Stomach (tissue), 9 donors: ENCODE measurements around the gene RNASEH2C. TPM values are rescaled to one million over a fixed set of nuclear protein-coding genes. Genes with fewer than 3 reads are reported as not detected.
"Not testable (repeated sequence)": the region's sequence is repeated elsewhere in the genome, so short reads cannot be mapped to it uniquely, and the experiment has no call there.

ENCODE experiments used
- DNase-seq, 2 donors: peaks; one replicate each; pipeline versions ENCODE4 v3.0.0 to v3.0.0-alpha.2; 2013 to 2019
- H3K27ac ChIP-seq, 5 donors: fragments of 200-600 bp in 4 of 5; sonication (generic) in 4 of 5; one replicate each; pipeline ENCODE4 v1.5.1; 2013 to 2019; ENCODE audit warnings: mild to moderate bottlenecking in 1 of 5, moderate library complexity in 1 of 5
- H3K27me3 ChIP-seq, 3 donors: fragments of 200-600 bp; sonication (generic); one replicate each; pipeline ENCODE4 v1.5.1; 2017 to 2019; ENCODE audit warnings: mixed run types in 1 of 3
- H3K36me3 ChIP-seq, 4 donors: fragments of 200-600 bp; sonication (generic); 1 replicate in 3 of 4; 2 replicates in 1 of 4; pipeline ENCODE4 v1.5.1; 2016 to 2019
- H3K4me1 ChIP-seq, 4 donors: fragments of 200-600 bp; sonication (generic); one replicate each; pipeline ENCODE4 v1.5.1; 2016 to 2019
- H3K4me3 ChIP-seq, 4 donors: fragments of 200-600 bp; sonication (generic) in 3 of 4; one replicate each; pipeline ENCODE4 v1.5.1; 2016 to 2019; ENCODE audit warnings: mild to moderate bottlenecking in 1 of 4
- H3K9me3 ChIP-seq, 4 donors: fragments of 200-600 bp; sonication (generic); one replicate each; pipeline ENCODE4 v1.5.1; 2016 to 2019
- EP300 ChIP-seq: sonication (generic); formaldehyde crosslinking; IDR thresholded peaks from one replicate; pipeline ENCODE4 v1.6.1; 2017; ENCODE audit warnings: antibody characterized with exemption
- POLR2A ChIP-seq, 4 donors: fragments of 450-650 bp; IDR thresholded peaks; one replicate each; pipeline ENCODE4 v1.6.1; 2016; ENCODE audit warnings: antibody characterized with exemption in 4 of 4, control low read depth in 2 of 4, mild to moderate bottlenecking in 1 of 4, moderate library complexity in 1 of 4
- POLR2AphosphoS5 ChIP-seq, 3 donors: sonication (generic); formaldehyde crosslinking; IDR thresholded peaks; one replicate each; pipeline ENCODE4 v1.6.1; 2016; ENCODE audit warnings: antibody characterized with exemption in 3 of 3
- WGBS, 5 donors: extraction: QIAGEN DNeasy Blood & Tissue Kit in 3 of 5; methylation state at CpG; one replicate each; pipeline versions ENCODE4 v1.1.5 to v1.1.7; 2013 to 2018; 5-methylcytosine and 5-hydroxymethylcytosine counted together
- intact Hi-C: fragments of 100-400 bp; cut with DNase I; formaldehyde crosslinking; loops from one replicate; pipeline ENCODE4 v1.15.1; 2023; ENCODE audit warnings: low total_unique reads
- polyA plus RNA-seq, 3 donors: library from polyadenylated mRNA; stranded (reverse); fragments of 200-250 nt; gene quantifications; one replicate each; pipeline ENCODE4 v1.2.3, GENCODE V29; 2013
- total RNA-seq, 5 donors: library from RNA; depleted of rRNA; stranded (reverse); fragments of >200 nt; gene quantifications; one replicate each; pipeline versions ENCODE4 v1.1.0 to v1.2.3, GENCODE V29; 2014 to 2016
- TF ChIP-seq, protein P1 (sequence below), 7 experiments: fragments of 450-650 bp in 4 of 7; fragments of 200-600 bp in 3 of 7; sonication (generic) in 3 of 7; IDR thresholded peaks; one replicate each; pipeline ENCODE4 v1.5.1; 2016 to 2019; ENCODE audit warnings: antibody characterized with exemption in 7 of 7, control low read depth in 2 of 7, mild to moderate bottlenecking in 1 of 7
- donor health status: healthy with polysubstance abuse.
- donor health status: Bipolar disorder and iron deficiency.
- donor health status: healthy.

RNASEH2C gene
- total and polyA plus RNA-seq, 8 donors: 14.1 to 171 (median 67.1) TPM

GRCh38 chr11:65696802-65697552 lies 23.6 kb downstream of the RNASEH2C start:
- H3K4me3 ChIP-seq: no peak overlapping the region
- no peaks in the 10 kb centered on the region for H3K9me3 ChIP-seq
- no peak for TF ChIP-seq POLR2A (IDR thresholded peaks at IDR 0.05)
- TF ChIP-seq POLR2AphosphoS5 (IDR thresholded peaks at IDR 0.05): no peak
- TF ChIP-seq EP300: no peak
- TF ChIP-seq, protein P1, sequence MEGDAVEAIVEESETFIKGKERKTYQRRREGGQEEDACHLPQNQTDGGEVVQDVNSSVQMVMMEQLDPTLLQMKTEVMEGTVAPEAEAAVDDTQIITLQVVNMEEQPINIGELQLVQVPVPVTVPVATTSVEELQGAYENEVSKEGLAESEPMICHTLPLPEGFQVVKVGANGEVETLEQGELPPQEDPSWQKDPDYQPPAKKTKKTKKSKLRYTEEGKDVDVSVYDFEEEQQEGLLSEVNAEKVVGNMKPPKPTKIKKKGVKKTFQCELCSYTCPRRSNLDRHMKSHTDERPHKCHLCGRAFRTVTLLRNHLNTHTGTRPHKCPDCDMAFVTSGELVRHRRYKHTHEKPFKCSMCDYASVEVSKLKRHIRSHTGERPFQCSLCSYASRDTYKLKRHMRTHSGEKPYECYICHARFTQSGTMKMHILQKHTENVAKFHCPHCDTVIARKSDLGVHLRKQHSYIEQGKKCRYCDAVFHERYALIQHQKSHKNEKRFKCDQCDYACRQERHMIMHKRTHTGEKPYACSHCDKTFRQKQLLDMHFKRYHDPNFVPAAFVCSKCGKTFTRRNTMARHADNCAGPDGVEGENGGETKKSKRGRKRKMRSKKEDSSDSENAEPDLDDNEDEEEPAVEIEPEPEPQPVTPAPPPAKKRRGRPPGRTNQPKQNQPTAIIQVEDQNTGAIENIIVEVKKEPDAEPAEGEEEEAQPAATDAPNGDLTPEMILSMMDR (IDR thresholded peaks at IDR 0.05): no peak
- DNase-seq: no peak
- peaks cover 7 to 39% (median 29%) of the 10 kb centered on the region in 4 donors for H3K4me1 ChIP-seq
- H3K27me3 ChIP-seq: no peaks in the 10 kb centered on the region
- intact Hi-C loops: no loop called here
- WGBS, 5 donors: 84 to 89% (median 88%) methylated on average over 3 to 5 of the region's 5 CpGs
- no peak overlapping the region for H3K27ac ChIP-seq
- no peaks in the 10 kb centered on the region for H3K36me3 ChIP-seq

GRCh38 chr11:65695459-65696241 lies 24.9 kb downstream of the RNASEH2C start:
- Histone ChIP-seq H3K36me3 (no peaks in the 10 kb centered on the region), H3K4me1 (peaks cover 7 to 39% (median 29%) of the 10 kb centered on the region in 4 donors), H3K4me3 (no peak overlapping the region), H3K27ac (peak overlapping the region; percentile 29 to 70 (median 60)), H3K9me3 (no peaks in the 10 kb centered on the region), H3K27me3 (no peaks in the 10 kb centered on the region)
- 31 to 55% (median 40%) methylated on average over 11 to 12 of the region's 12 CpGs for WGBS, 5 donors
- DNase-seq: peak; percentile 67 to 91
- TF ChIP-seq EP300: no peak
- peak; percentile 19 to 55 (median 20) for TF ChIP-seq POLR2AphosphoS5 (IDR thresholded peaks at IDR 0.05)
- intact Hi-C loops: no loop called here

DNA sequence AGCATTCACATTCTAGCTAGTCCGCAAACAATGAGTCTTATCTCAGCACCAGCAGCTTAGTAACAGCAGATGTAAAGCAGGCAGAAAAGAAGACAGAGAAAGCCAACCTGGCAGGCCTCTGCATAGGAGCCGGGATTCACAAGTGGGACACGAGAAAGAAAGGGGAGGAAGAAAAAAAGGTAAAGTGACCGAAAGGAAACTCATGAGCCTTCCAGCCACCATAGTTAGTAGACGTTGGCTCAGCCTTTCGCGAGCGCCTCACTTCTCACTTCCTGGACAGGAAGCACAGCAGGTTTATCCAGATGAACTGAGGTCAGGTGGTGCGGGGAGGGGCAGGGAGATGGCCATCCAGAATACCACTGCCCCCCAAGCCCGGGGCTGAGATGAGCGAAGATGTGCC lies 28.2 kb downstream of the RNASEH2C start:
- intact Hi-C loops: no loop called here
- no peaks in the 10 kb centered on the region for H3K27me3 ChIP-seq
- TF ChIP-seq, protein P1 (IDR thresholded peaks at IDR 0.05): no peak
- TF ChIP-seq POLR2A (IDR thresholded peaks at IDR 0.05) (no peak), POLR2AphosphoS5 (IDR thresholded peaks at IDR 0.05) (peak in 2 of 3 donors; percentile 44 to 60)
- H3K27ac ChIP-seq: peak overlapping the region; percentile 46 to 68 (median 57)
- H3K4me1 ChIP-seq: peaks cover 7 to 39% (median 29%) of the 10 kb centered on the region in 4 donors
- peak overlapping the region; percentile 1 to 15 (median 10) for H3K4me3 ChIP-seq
- DNase-seq: peak; percentile 61 to 69
- no peaks in the 10 kb centered on the region for H3K9me3 ChIP-seq
- WGBS, 5 donors: 25 to 49% (median 28%) methylated on average over 11 of the region's 11 CpGs
- H3K36me3 ChIP-seq: no peaks in the 10 kb centered on the region

DNA sequence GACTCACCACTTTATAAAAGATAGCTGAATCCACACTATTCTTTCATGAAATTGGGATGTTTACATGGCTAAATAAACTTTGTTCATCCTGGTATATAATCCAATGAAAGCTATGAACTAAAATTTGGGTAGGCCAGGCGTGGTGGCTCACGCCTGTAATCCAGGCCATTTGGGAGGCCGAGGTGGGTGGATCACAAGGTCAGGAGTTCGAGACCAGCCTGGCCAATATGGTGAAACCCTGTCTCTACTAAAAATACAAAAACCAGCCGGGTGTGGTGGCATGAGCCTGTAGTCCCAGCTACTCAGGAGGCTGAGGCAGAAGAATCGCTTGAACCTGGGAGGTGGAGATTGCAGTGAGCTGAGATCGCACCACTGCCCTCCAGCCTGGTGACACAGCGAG lies 28.8 kb downstream of the RNASEH2C start:
- H3K9me3 ChIP-seq, intact Hi-C loops, DNase-seq, H3K27me3 ChIP-seq, H3K36me3 ChIP-seq: not testable (repeated sequence)
- H3K4me3 ChIP-seq: peak overlapping the region; percentile 1 to 15 (median 10)
- peaks cover 7 to 37% (median 29%) of the 10 kb centered on the region in 4 donors for H3K4me1 ChIP-seq
- H3K27ac ChIP-seq: peak overlapping the region in 4 of 5 donors; percentile 46 to 68 (median 54)
- 66 to 83% (median 71%) methylated on average over 8 of the region's 8 CpGs for WGBS, 5 donors

GRCh38 chr11:65685981-65686380 lies 34.6 kb downstream of the RNASEH2C start:
- 62 to 90% (median 88%) methylated on average over 8 of the region's 8 CpGs for WGBS, 5 donors
- Histone ChIP-seq H3K9me3 (no peaks in the 10 kb centered on the region), H3K27me3 (no peaks in the 10 kb centered on the region), H3K36me3 (no peaks in the 10 kb centered on the region), H3K4me1 (no peaks in the 10 kb centered on the region), H3K4me3 (no peak overlapping the region), H3K27ac (peak overlapping the region in 1 of 5 donors; percentile 57)
- DNase-seq: peak in 1 of 2 donors; percentile 61
- intact Hi-C loops: no loop called here
- TF ChIP-seq, protein P1 (IDR thresholded peaks at IDR 0.05): no peak
- TF ChIP-seq POLR2AphosphoS5 (IDR thresholded peaks at IDR 0.05): no peak
- TF ChIP-seq POLR2A (IDR thresholded peaks at IDR 0.05): no peak
- no peak for TF ChIP-seq EP300

GRCh38 chr11:65683480-65683879 lies 37.1 kb downstream of the RNASEH2C start:
- H3K36me3 ChIP-seq, H3K27ac ChIP-seq, intact Hi-C loops, DNase-seq, H3K27me3 ChIP-seq, H3K4me1 ChIP-seq, H3K4me3 ChIP-seq, H3K9me3 ChIP-seq: not testable (repeated sequence)
- WGBS, 5 donors: 80 to 86% (median 83%) methylated on average over 6 of the region's 6 CpGs
